Measurements from ENCODE around the gene FAM9A. TPM values are rescaled to one million over a fixed set of nuclear protein-coding genes. Genes with fewer than 3 reads are reported as not detected.
"Not testable (repeated sequence)": the region's sequence is repeated elsewhere in the genome, so short reads cannot be mapped to it uniquely, and the experiment has no call there.

The FAM9A gene
- total RNA-seq, 4 donors from 2014 or later = not detected

- H3K27ac ChIP-seq = no peak overlapping the region
- no peak overlapping the region for H3K4me3 ChIP-seq
- DNase-seq = no peak
- intact Hi-C loops (cut with DNase I) = no loop called here
- TF ChIP-seq, protein P1, sequence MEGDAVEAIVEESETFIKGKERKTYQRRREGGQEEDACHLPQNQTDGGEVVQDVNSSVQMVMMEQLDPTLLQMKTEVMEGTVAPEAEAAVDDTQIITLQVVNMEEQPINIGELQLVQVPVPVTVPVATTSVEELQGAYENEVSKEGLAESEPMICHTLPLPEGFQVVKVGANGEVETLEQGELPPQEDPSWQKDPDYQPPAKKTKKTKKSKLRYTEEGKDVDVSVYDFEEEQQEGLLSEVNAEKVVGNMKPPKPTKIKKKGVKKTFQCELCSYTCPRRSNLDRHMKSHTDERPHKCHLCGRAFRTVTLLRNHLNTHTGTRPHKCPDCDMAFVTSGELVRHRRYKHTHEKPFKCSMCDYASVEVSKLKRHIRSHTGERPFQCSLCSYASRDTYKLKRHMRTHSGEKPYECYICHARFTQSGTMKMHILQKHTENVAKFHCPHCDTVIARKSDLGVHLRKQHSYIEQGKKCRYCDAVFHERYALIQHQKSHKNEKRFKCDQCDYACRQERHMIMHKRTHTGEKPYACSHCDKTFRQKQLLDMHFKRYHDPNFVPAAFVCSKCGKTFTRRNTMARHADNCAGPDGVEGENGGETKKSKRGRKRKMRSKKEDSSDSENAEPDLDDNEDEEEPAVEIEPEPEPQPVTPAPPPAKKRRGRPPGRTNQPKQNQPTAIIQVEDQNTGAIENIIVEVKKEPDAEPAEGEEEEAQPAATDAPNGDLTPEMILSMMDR (IDR thresholded peaks at IDR 0.05) = no peak
- no peak for TF ChIP-seq POLR2A (IDR thresholded peaks at IDR 0.05)
- WGBS, 2 donors = 88 to 97% methylated on average over 10 to 14 of the region's 25 CpGs
- H3K4me1 ChIP-seq = no peaks in the 10 kb centered on the region
- H3K9me3 ChIP-seq = no peaks in the 10 kb centered on the region
- H3K36me3 ChIP-seq = no peaks in the 10 kb centered on the region
- H3K27me3 ChIP-seq = no peaks in the 10 kb centered on the region
Measured at GRCh38 chrX:8784162-8784561, 17.0 kb downstream of the FAM9A start.

DNA sequence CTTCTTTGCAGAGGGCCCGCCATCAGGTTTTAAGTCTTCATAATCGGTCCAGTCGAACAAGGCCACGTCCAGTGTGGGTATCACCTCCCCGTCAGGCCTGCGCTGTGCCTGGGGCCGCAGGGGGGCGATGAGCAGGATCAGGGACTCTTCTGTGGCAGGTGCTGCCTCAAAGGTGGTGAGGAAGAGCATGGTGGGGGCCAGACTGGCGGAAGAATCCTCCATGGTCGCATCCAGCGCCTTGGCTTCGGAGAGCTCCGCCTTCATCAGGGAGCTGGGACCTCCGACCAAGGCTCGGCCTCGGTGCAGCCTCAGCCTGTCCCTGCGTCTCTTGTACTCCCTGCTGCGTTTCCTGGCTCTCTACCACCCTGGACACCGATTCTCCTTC, 17.5 kb downstream of the FAM9A start:
- intact Hi-C loops (cut with DNase I) = no loop called here
- no peak for DNase-seq
- Histone ChIP-seq H3K36me3 (no peaks in the 10 kb centered on the region), H3K9me3 (no peaks in the 10 kb centered on the region), H3K4me1 (no peaks in the 10 kb centered on the region), H3K4me3 (no peak overlapping the region), H3K27me3 (no peaks in the 10 kb centered on the region), H3K27ac (no peak overlapping the region)
- TF ChIP-seq POLR2A (IDR thresholded peaks at IDR 0.05) = no peak
- TF ChIP-seq, protein P1 (IDR thresholded peaks at IDR 0.05) = no peak
- 73% methylated on average over 6 of the region's 19 CpGs; no CpG with 5 or more reads in 1 of the 2 donors for WGBS, 2 donors

- Histone ChIP-seq H3K27me3 (no peaks in the 10 kb centered on the region), H3K36me3 (no peaks in the 10 kb centered on the region), H3K9me3 (no peaks in the 10 kb centered on the region), H3K4me3 (peak overlapping the region in 1 of 4 donors; percentile 18), H3K4me1 (no peaks in the 10 kb centered on the region), H3K27ac (no peak overlapping the region)
- intact Hi-C loops (cut with DNase I) = no loop called here
- TF ChIP-seq POLR2A (IDR thresholded peaks at IDR 0.05) = no peak
- TF ChIP-seq, protein P1 (IDR thresholded peaks at IDR 0.05) = peak in 4 of 6 experiments; percentile 9 to 35 (median 18)
- DNase-seq = no peak
- WGBS, 2 donors = 52% methylated on average over 20 of the region's 32 CpGs; no CpG with 5 or more reads in 1 of the 2 donors
Measured at GRCh38 chrX:8783097-8783713, 18.0 kb downstream of the FAM9A start.

DNA sequence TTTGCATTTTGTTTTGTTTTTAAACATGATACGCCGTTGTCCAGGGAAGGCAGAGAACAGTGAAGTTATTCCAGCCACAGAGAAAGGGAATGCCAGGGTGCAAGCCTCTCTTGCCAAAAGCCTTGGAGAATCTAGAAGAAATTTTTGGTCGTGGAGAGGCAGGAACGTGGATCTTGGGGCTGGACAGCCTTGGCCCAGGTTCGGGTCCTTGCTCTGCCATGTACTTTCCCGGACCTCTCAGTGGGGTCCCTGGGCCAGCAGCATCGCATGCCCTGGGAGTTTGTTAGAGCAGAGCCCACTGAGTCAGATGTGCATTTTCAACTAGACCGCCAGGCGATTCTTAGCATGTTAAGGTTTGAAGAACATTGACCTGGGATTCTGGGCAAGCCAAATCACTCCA, 18.6 kb downstream of the FAM9A start:
- no peak overlapping the region for H3K4me3 ChIP-seq
- no peaks in the 10 kb centered on the region for H3K4me1 ChIP-seq
- no peaks in the 10 kb centered on the region for H3K36me3 ChIP-seq
- WGBS, 2 donors = 79 to 90% methylated on average over 2 to 9 of the region's 9 CpGs
- no peaks in the 10 kb centered on the region for H3K27me3 ChIP-seq
- no peak for TF ChIP-seq POLR2A (IDR thresholded peaks at IDR 0.05)
- TF ChIP-seq, protein P1 (IDR thresholded peaks at IDR 0.05) = no peak
- H3K27ac ChIP-seq = no peak overlapping the region
- H3K9me3 ChIP-seq = no peaks in the 10 kb centered on the region
- DNase-seq = no peak
- intact Hi-C loops (cut with DNase I) = no loop called here

GRCh38 chrX:8781921-8782320, 19.3 kb downstream of the FAM9A start:
- H3K4me1 ChIP-seq; intact Hi-C loops (cut with DNase I); H3K27ac ChIP-seq; H3K27me3 ChIP-seq; H3K4me3 ChIP-seq; H3K36me3 ChIP-seq; H3K9me3 ChIP-seq; DNase-seq: not testable (repeated sequence)
- WGBS, 2 donors = 36 to 63% methylated on average over 2 to 4 of the region's 4 CpGs

- H3K4me1 ChIP-seq = no peaks in the 10 kb centered on the region
- no peak overlapping the region for H3K27ac ChIP-seq
- WGBS, 2 donors = 0% methylated on average over 1 of the region's 5 CpGs; no CpG with 5 or more reads in 1 of the 2 donors
- DNase-seq = no peak
- no peak overlapping the region for H3K4me3 ChIP-seq
- no peak for TF ChIP-seq POLR2A (IDR thresholded peaks at IDR 0.05)
- TF ChIP-seq, protein P1 (IDR thresholded peaks at IDR 0.05) = no peak
- H3K27me3 ChIP-seq = peaks cover 0 to 6% (median 0%) of the 10 kb centered on the region in 4 donors
- H3K36me3 ChIP-seq = no peaks in the 10 kb centered on the region
- no peaks in the 10 kb centered on the region for H3K9me3 ChIP-seq
- intact Hi-C loops (cut with DNase I) = no loop called here
Measured at GRCh38 chrX:8773117-8773516, 28.1 kb downstream of the FAM9A start.
